ENCODE data around the gene DEFB129. TPM values are rescaled to one million over a fixed set of nuclear protein-coding genes. Genes with fewer than 3 reads are reported as not detected.

The DEFB129 gene
- total and polyA plus RNA-seq, 9 of the 15 experiments (the other 6 are each of a cell fraction or from before 2014, with no cell fraction given) = not detected

- no peaks in the 10 kb centered on the region for H3K79me2 ChIP-seq (ENCODE audit: control insufficient read depth, insufficient read depth, low read length)
- ChIA-PET POLR2A (no interaction called here), CTCF (ENCODE audit: low intra/inter-chr PET ratio) (no interaction called here)
- H3K9me1 ChIP-seq (ENCODE audit: control insufficient read depth, insufficient read depth, low read length) = no peaks in the 10 kb centered on the region
- BruUV-seq (replicated peaks) = no TSS peak
- no peaks in the 10 kb centered on the region for H3K4me1 ChIP-seq (replicated peaks in 1 of 2; ENCODE audit: control insufficient read depth in 2 of 2, insufficient read depth in 2 of 2, low read length in 2 of 2)
- no peaks in the 10 kb centered on the region for H3K36me3 ChIP-seq (ENCODE audit: control insufficient read depth, insufficient read depth, low read length)
- H4K20me1 ChIP-seq (replicated peaks; ENCODE audit: control insufficient read depth, insufficient read depth, low read length) = no peaks in the 10 kb centered on the region
- H3K27ac ChIP-seq (ENCODE audit: extremely low read depth, low read depth, low read length) = no peak overlapping the region
- WGBS (ENCODE audit: insufficient coverage, low coverage, missing lambda C conversion rate) = 0% methylated on average over 1 of the region's 1 CpG
- no peak for DNase-seq (ENCODE audit: extremely low read depth in 1 of 4, low spot score in 3 of 4)
- intact Hi-C loops (cut with micrococcal nuclease) (no loop called here), in situ Hi-C loops (cut with MboI) (no loop called here)
- H2AFZ ChIP-seq (ENCODE audit: low read depth, low read length) = no peak overlapping the region
- no peak for TF ChIP-seq SMC3 (conservative IDR thresholded peaks at IDR 0.05; ENCODE audit: insufficient read depth, low read depth, low read length)
- TF ChIP-seq POU5F1 (IDR thresholded peaks at IDR 0.05; ENCODE audit: borderline replicate concordance, low read depth, low read length, partially characterized antibody) = no peak
- TF ChIP-seq ZNF551 (CRISPR knock-in tag; IDR thresholded peaks at IDR 0.05) = no peak
- TF ChIP-seq DPF2 (IDR thresholded peaks at IDR 0.05) = no peak
- TF ChIP-seq MCM7 (IDR thresholded peaks at IDR 0.05) = no peak
- TF ChIP-seq POLR2AphosphoS5 (IDR thresholded peaks at IDR 0.05; ENCODE audit: control insufficient read depth, insufficient read depth, low read depth, low read length) = no peak
- no peak for TF ChIP-seq HSF4 (CRISPR knock-in tag; IDR thresholded peaks at IDR 0.05; ENCODE audit: borderline replicate concordance)
- no peak for TF ChIP-seq FOXP4 (CRISPR knock-in tag; IDR thresholded peaks at IDR 0.05; ENCODE audit: borderline replicate concordance)
- TF ChIP-seq CBX8 (IDR thresholded peaks at IDR 0.05; ENCODE audit: borderline replicate concordance, extremely low read depth, low read depth, low read length, poor library complexity, severe bottlenecking) = no peak
- no peak for TF ChIP-seq ZNF134 (CRISPR knock-in tag; conservative IDR thresholded peaks at IDR 0.05)
- TF ChIP-seq CREBBP (IDR thresholded peaks at IDR 0.05; ENCODE audit: low read depth, low read length) = no peak
- TF ChIP-seq NEUROD1 (IDR thresholded peaks at IDR 0.05; ENCODE audit: borderline replicate concordance, low read depth, low read length, partially characterized antibody) = no peak
- no peak overlapping the region for H3K9ac ChIP-seq (ENCODE audit: insufficient read depth in 1 of 2, low read depth in 2 of 2, low read length in 2 of 2)
- H3K4me3 ChIP-seq = no peak overlapping the region
- H3K9me3 ChIP-seq (replicated peaks; ENCODE audit: control insufficient read depth, insufficient read depth, low read depth, low read length) = no peaks in the 10 kb centered on the region
- FAIRE-seq = no peak
- no peak for ATAC-seq
- H3K27me3 ChIP-seq (ENCODE audit: control insufficient read depth in 2 of 2, insufficient read depth in 2 of 2, low read length in 2 of 2) = peaks cover 0 to 4% of the 10 kb centered on the region in 2 experiments; a peak in 2 of 5 replicates
- H3K4me2 ChIP-seq (ENCODE audit: insufficient read depth, low read length) = no peak overlapping the region
Measured at GRCh38 chr20:217266-217665, 9.8 kb upstream of the DEFB129 start.

All from K562 (cell line).